RWPE1 (cell line): Measurements from ENCODE around the gene MYO5B.
A peak's percentile ranks its signal among the peaks of the same experiment; 100 is the strongest.

Experiments
- CTCF ChIA-PET: fragments of 350-600 bp; sonication (Branson Sonifier 250); formaldehyde crosslinking; extraction: SDS; loops from one replicate; lab custom pipeline; 2021; lab: Yijun Ruan, JAX
- POLR2A ChIA-PET: fragments of 400-600 bp; formaldehyde crosslinking; extraction: SDS; loops from one replicate; lab custom pipeline; 2020; ENCODE audit warnings: antibody characterized with exemption; ENCODE audit not compliant: low non-redundant PET; lab: Yijun Ruan, JAX
- DNase-seq: peaks from one replicate; pipeline ENCODE4 v3.0.0; 2012; ENCODE audit warnings: low spot score
- H3K27ac ChIP-seq: fragments of 450-650 bp; 2 replicates; pipeline ENCODE4 v1.5.1; 2017
- CTCF ChIP-seq: fragments of 450-650 bp; conservative IDR thresholded peaks from 2 replicates; pipeline ENCODE4 v1.5.1; 2017; ENCODE audit warnings: low read depth, mild to moderate bottlenecking

Gene MYO5B

GRCh38 chr18:50209311-50209710 is 14.4 kb upstream of the MYO5B start:
- no peak for DNase-seq
- H3K27ac ChIP-seq = no peak overlapping the region
- CTCF ChIA-PET = no interaction called here
- POLR2A ChIA-PET = no interaction called here
- TF ChIP-seq CTCF = no peak

- no peak overlapping the region for H3K27ac ChIP-seq
- no peak for TF ChIP-seq CTCF
- ChIA-PET CTCF (no interaction called here), POLR2A (no interaction called here)
- DNase-seq = no peak
Measured at GRCh38 chr18:50207722-50208121, 12.8 kb upstream of the MYO5B start.

GRCh38 chr18:50203801-50204604 is 9.1 kb upstream of the MYO5B start:
- DNase-seq = peak; percentile 36
- TF ChIP-seq CTCF = peak; percentile 50
- POLR2A ChIA-PET = no interaction called here
- CTCF ChIA-PET = interaction anchor here (0.7 to 1.6 kb wide), 4 partner anchors 9 to 693 kb away, joined by 3 to 8 read pairs (median 6); partner anchors contain the start of gene MYO5B
- no peak overlapping the region for H3K27ac ChIP-seq

- no peak for TF ChIP-seq CTCF
- CTCF ChIA-PET = interaction anchor here (0.9 kb wide), 1 partner anchor 156 kb away, joined by 4 read pairs; no protein-coding TSS in a partner anchor
Measured at GRCh38 chr18:50201476-50202018, 6.6 kb upstream of the MYO5B start.

GRCh38 chr18:50199921-50200320 is 5.0 kb upstream of the MYO5B start:
- POLR2A ChIA-PET = no interaction called here
- TF ChIP-seq CTCF = no peak
- CTCF ChIA-PET = no interaction called here
- H3K27ac ChIP-seq = no peak overlapping the region
- no peak for DNase-seq

More at GRCh38 chr18:50201476-50202018, 6.6 kb upstream of the MYO5B start:
- no peak for DNase-seq
- POLR2A ChIA-PET = no interaction called here
- no peak overlapping the region for H3K27ac ChIP-seq

- no peak for DNase-seq
- H3K27ac ChIP-seq = no peak overlapping the region
- TF ChIP-seq CTCF = no peak
- ChIA-PET POLR2A (no interaction called here), CTCF (no interaction called here)
Measured at GRCh38 chr18:50199346-50199855, 4.5 kb upstream of the MYO5B start.
